NCI-H524 treated with DMSO at 0.1 percent for 48 hours (cell line): ENCODE data around the gene LYPLAL1.

ENCODE experiments used
- DNase-seq: peaks from one replicate; lab custom pipeline; 2025; lab: John Stamatoyannopoulos, UW

LYPLAL1 gene

GRCh38 chr1:219173758-219174459 is at the start of gene LYPLAL1:
Gene LYPLAL1, plus strand, starts transcription at chr1:219173878. Its CDS starts 13 bp downstream, at chr1:219173891.
- peak; percentile 36 for DNase-seq

- DNase-seq: no peak
Observed at GRCh38 chr1:219124163-219124562, 49.5 kb upstream of the LYPLAL1 start.

- DNase-seq: no peak
Observed at GRCh38 chr1:219125342-219125741, 48.3 kb upstream of the LYPLAL1 start.

GRCh38 chr1:219126377-219126776 is 47.3 kb upstream of the LYPLAL1 start:
- no peak for DNase-seq

GRCh38 chr1:219128957-219129356 is 44.7 kb upstream of the LYPLAL1 start:
- no peak for DNase-seq

GRCh38 chr1:219130366-219130935 is 43.2 kb upstream of the LYPLAL1 start:
- no peak for DNase-seq

- no peak for DNase-seq
Observed at GRCh38 chr1:219132939-219133338, 40.7 kb upstream of the LYPLAL1 start.

- DNase-seq: no peak
Observed at GRCh38 chr1:219138747-219139146, 34.9 kb upstream of the LYPLAL1 start.

- DNase-seq: no peak
Observed at GRCh38 chr1:219140303-219140877, 33.3 kb upstream of the LYPLAL1 start.

- no peak for DNase-seq
Observed at GRCh38 chr1:219143735-219144134, 29.9 kb upstream of the LYPLAL1 start.

- DNase-seq: no peak
Observed at GRCh38 chr1:219144658-219145315, 28.9 kb upstream of the LYPLAL1 start.

GRCh38 chr1:219147571-219148019 is 26.1 kb upstream of the LYPLAL1 start:
- DNase-seq: no peak

- no peak for DNase-seq
Observed at GRCh38 chr1:219149009-219149577, 24.6 kb upstream of the LYPLAL1 start.

- DNase-seq: no peak
Observed at GRCh38 chr1:219149953-219150352, 23.7 kb upstream of the LYPLAL1 start.

- no peak for DNase-seq
Observed at GRCh38 chr1:219150913-219151312, 22.8 kb upstream of the LYPLAL1 start.

GRCh38 chr1:219151467-219151866 is 22.2 kb upstream of the LYPLAL1 start:
- DNase-seq: no peak

- no peak for DNase-seq
Observed at GRCh38 chr1:219152751-219153150, 20.9 kb upstream of the LYPLAL1 start.

GRCh38 chr1:219153723-219154122 is 20.0 kb upstream of the LYPLAL1 start:
- DNase-seq: no peak

GRCh38 chr1:219155135-219155534 is 18.5 kb upstream of the LYPLAL1 start:
- no peak for DNase-seq

- DNase-seq: no peak
Observed at GRCh38 chr1:219159946-219160645, 13.6 kb upstream of the LYPLAL1 start.

GRCh38 chr1:219160967-219161366 is 12.7 kb upstream of the LYPLAL1 start:
- DNase-seq: no peak

- no peak for DNase-seq
Observed at GRCh38 chr1:219161371-219161770, 12.3 kb upstream of the LYPLAL1 start.
